ENCODE measurements around the gene TUSC2.
"Not testable (repeated sequence)": the region's sequence is repeated elsewhere in the genome, so short reads cannot be mapped to it uniquely, and the experiment has no call there.

Gene TUSC2

DNA sequence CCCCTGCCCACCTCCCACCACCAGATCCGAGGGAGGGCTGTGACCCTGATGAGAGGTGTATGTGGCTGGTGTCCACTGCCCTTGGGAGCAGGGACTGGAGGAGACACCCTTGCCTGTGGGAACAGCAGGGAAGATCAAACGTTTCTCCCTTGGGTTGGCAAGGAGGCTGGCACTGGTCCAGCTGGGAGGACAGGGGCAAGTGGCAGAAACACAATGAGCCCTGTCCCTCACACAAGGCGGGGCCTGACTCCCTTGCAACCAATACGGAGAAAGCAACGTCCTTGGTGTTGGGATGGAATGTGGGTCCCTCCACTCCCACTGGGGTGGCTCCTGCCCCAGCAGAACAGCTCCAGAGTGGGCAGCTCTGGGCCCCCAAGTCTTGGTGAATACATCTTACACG, 10.7 kb downstream of the TUSC2 start:
- DNase-seq (ENCODE audit: extremely low read depth, low read depth) = no peak
- TF ChIP-seq, protein P1, sequence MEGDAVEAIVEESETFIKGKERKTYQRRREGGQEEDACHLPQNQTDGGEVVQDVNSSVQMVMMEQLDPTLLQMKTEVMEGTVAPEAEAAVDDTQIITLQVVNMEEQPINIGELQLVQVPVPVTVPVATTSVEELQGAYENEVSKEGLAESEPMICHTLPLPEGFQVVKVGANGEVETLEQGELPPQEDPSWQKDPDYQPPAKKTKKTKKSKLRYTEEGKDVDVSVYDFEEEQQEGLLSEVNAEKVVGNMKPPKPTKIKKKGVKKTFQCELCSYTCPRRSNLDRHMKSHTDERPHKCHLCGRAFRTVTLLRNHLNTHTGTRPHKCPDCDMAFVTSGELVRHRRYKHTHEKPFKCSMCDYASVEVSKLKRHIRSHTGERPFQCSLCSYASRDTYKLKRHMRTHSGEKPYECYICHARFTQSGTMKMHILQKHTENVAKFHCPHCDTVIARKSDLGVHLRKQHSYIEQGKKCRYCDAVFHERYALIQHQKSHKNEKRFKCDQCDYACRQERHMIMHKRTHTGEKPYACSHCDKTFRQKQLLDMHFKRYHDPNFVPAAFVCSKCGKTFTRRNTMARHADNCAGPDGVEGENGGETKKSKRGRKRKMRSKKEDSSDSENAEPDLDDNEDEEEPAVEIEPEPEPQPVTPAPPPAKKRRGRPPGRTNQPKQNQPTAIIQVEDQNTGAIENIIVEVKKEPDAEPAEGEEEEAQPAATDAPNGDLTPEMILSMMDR (IDR thresholded peaks at IDR 0.05; ENCODE audit: low read depth, low read length) = no peak

GRCh38 chr3:50316657-50317242, 11.3 kb downstream of the TUSC2 start:
- DNase-seq (ENCODE audit: extremely low read depth, low read depth) = no peak
- TF ChIP-seq, protein P1 (IDR thresholded peaks at IDR 0.05; ENCODE audit: low read depth, low read length) = no peak

DNA sequence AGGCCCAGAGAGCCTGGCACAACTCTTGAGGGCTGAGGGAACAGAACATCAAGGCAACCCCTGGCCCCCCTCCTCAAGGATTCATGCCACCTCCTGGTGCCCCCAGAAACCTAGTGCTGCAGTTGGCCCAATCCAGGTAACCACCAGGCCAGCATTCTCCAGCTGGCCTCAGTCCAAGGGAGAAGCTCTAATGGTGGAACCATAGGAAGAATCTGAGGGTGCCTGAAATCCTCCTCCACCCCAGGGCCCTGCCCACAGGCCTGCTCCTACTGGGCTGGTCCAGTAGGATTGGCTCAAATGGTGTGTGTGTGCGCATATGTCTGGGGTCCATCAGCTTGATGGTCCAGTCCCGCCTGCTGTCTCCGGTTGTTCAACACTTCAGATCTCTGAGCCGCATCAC, 13.2 kb downstream of the TUSC2 start:
- no peak for DNase-seq (ENCODE audit: extremely low read depth, low read depth)
- TF ChIP-seq, protein P1 (IDR thresholded peaks at IDR 0.05; ENCODE audit: low read depth, low read length) = no peak

- no peak for DNase-seq (ENCODE audit: extremely low read depth, low read depth)
- TF ChIP-seq, protein P1 (IDR thresholded peaks at IDR 0.05; ENCODE audit: low read depth, low read length) = no peak
Measured at GRCh38 chr3:50314342-50314741, 13.7 kb downstream of the TUSC2 start.

- not testable (repeated sequence) for DNase-seq (ENCODE audit: extremely low read depth, low read depth)
Measured at GRCh38 chr3:50312041-50312440, 16.0 kb downstream of the TUSC2 start.

DNA sequence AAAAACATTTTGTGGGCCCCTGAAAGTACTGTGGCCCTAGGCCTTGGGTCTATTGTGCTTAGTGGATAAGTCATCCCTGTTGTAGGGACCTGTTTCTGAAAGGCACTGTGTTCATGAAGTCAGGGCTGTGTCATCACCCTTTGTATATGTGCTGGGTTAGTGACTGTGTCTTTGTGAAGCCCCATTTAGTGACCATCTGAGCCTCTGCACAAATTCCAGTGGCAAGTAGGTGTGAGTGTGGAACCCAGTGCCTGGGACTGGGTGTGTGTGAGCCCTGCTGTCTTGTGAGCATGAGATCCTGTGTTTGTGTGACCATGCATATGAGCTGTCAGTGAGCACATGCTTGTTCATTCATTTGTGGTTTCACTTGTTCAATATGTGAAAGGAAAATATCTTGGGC, 23.4 kb downstream of the TUSC2 start:
- TF ChIP-seq, protein P1 (IDR thresholded peaks at IDR 0.05; ENCODE audit: low read depth, low read length) = no peak
- no peak for DNase-seq (ENCODE audit: extremely low read depth, low read depth)

DNA sequence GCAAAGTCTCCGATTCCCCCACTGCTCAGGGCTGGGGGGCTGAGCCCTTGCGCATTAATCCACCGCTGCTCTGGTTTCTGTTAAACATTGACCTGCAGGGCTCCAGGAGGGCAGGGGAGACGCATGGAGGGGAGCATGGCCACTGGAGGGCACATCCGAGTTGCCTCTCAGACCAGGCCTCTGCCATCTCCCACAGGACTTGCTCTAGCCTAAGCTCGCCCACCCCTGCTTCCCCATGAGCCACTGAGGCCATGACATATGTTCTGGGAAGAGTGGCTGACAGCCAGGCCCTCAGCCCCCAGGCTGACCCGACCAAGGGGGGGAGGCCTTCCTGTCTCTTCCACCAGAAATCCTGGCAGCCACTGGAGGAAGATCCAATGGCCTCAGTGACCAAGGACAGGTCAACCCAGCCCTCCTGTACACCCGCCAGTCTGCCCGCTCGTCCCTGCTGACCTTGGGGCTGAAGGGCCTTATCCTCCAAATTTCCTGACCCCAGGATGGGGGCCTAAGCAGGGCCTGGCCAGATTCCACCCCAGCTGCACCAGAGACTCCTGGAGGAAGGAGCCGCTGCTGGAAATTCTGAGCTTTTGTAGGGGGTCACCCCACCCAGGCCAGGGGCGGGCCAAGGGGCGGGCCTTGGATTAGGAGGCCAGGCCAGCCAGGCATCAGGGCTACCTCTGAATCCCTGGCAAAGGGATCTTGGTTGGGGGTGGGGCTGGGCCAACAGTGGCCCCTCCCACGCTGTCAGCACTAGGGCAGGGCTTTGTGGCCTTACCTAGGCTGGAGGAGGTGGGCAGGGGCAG, 24.8 kb downstream of the TUSC2 start, which contains the start of gene HYAL1:
Gene HYAL1, minus strand, starts transcription at position 562 of the 803 bp plus-strand sequence. CDS start 618 bp downstream, outside the sequence.
- TF ChIP-seq, protein P1 (IDR thresholded peaks at IDR 0.05; ENCODE audit: low read depth, low read length) = no peak; the same call in 1 of the 2 replicates
- no peak for DNase-seq (ENCODE audit: extremely low read depth, low read depth)

All from AG09319 (cell line).